ENCODE results near the gene CC2D1B.

Gene CC2D1B

GRCh38 chr1:52359676-52360594 is 6.1 kb downstream of the CC2D1B start:
- DNase-seq = no peak

GRCh38 chr1:52358851-52359497 is 7.0 kb downstream of the CC2D1B start:
- no peak for DNase-seq

- no peak for DNase-seq
Observed at GRCh38 chr1:52357397-52357796, 8.6 kb downstream of the CC2D1B start.

- DNase-seq = no peak
Observed at GRCh38 chr1:52356818-52357355, 9.1 kb downstream of the CC2D1B start.

- DNase-seq = no peak
Observed at GRCh38 chr1:52355847-52356505, 10.0 kb downstream of the CC2D1B start.

- DNase-seq = no peak
Observed at GRCh38 chr1:52355436-52355835, 10.6 kb downstream of the CC2D1B start.

- DNase-seq = no peak
Observed at GRCh38 chr1:52352690-52353089, 13.3 kb downstream of the CC2D1B start.

- DNase-seq = no peak
Observed at GRCh38 chr1:52348704-52349300, 17.2 kb downstream of the CC2D1B start.

- no peak for DNase-seq
Observed at GRCh38 chr1:52346653-52347052, 19.4 kb downstream of the CC2D1B start.

- no peak for DNase-seq
Observed at GRCh38 chr1:52345252-52345651, 20.8 kb downstream of the CC2D1B start.

- DNase-seq = no peak
Observed at GRCh38 chr1:52343979-52344378, 22.0 kb downstream of the CC2D1B start.

GRCh38 chr1:52341655-52342260 is 24.2 kb downstream of the CC2D1B start:
- no peak for DNase-seq

- no peak for DNase-seq
Observed at GRCh38 chr1:52337439-52337838, 28.6 kb downstream of the CC2D1B start.

GRCh38 chr1:52334906-52335528 is 31.0 kb downstream of the CC2D1B start:
- DNase-seq = no peak

- DNase-seq = no peak
Observed at GRCh38 chr1:52332411-52332810, 33.6 kb downstream of the CC2D1B start.

GRCh38 chr1:52328615-52329014 is 37.4 kb downstream of the CC2D1B start:
- no peak for DNase-seq

GRCh38 chr1:52325786-52326185 is 40.2 kb downstream of the CC2D1B start:
- DNase-seq = no peak

GRCh38 chr1:52323731-52324130 is 42.3 kb downstream of the CC2D1B start:
- no peak for DNase-seq

- DNase-seq = no peak
Observed at GRCh38 chr1:52321061-52321460, 44.9 kb downstream of the CC2D1B start.

GRCh38 chr1:52306227-52307006 is 59.6 kb downstream of the CC2D1B start:
- DNase-seq = no peak
